ENCODE data around the gene CHRNB4.

Gene CHRNB4

DNA sequence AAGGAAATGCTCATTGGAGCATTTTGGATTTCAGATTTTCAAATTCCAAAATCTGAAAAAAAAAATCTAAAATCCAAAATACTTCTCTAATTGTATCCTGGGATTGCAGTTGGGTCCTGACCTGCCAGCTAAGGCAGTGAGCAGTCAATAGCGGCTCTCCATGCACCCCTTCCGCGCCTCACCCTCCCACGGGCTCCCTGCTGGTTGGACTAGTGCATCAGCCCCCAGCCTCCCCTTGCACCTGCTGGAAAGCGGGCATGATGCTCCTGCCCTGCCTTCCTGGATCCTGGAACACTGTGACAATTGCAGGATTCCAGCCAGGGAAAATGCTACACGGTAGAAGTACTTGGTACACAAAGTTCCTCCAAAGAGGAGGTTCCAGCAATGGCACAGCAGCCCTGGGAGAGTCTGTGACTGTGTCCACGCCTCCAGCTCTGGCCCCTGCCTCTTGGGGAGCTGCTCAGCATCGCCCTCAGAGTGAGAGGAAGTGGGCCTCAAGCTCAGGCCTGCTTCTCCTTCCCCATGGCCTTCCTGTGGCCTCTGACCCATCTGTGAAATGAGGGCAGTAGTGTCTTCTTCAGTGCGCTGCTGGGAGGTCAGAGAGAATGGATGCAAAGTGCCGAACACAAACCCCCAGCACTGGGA, 39.5 kb upstream of the CHRNB4 start:
- no peak overlapping the region for H3K27ac ChIP-seq (ENCODE audit: low read depth, low read length)
- no peaks in the 10 kb centered on the region for H3K27me3 ChIP-seq (ENCODE audit: control insufficient read depth in 1 of 2, insufficient read depth in 2 of 2, low read length in 2 of 2)
- H3K4me1 ChIP-seq (ENCODE audit: control insufficient read depth in 1 of 2, insufficient read depth in 2 of 2, low read length in 2 of 2) = peaks cover 0 to 5% of the 10 kb centered on the region in 2 donors
- H3K36me3 ChIP-seq (ENCODE audit: control insufficient read depth in 1 of 2, insufficient read depth in 2 of 2, low read length in 2 of 2) = no peaks in the 10 kb centered on the region
- no peak overlapping the region for H3K9ac ChIP-seq (ENCODE audit: low read depth in 1 of 2, low read length in 2 of 2)
- H3K9me3 ChIP-seq (ENCODE audit: control insufficient read depth in 1 of 2, low read length in 2 of 2) = no peaks in the 10 kb centered on the region
- no peak overlapping the region for H3K4me3 ChIP-seq (ENCODE audit: low read depth in 1 of 2, low read length in 2 of 2)

DNA sequence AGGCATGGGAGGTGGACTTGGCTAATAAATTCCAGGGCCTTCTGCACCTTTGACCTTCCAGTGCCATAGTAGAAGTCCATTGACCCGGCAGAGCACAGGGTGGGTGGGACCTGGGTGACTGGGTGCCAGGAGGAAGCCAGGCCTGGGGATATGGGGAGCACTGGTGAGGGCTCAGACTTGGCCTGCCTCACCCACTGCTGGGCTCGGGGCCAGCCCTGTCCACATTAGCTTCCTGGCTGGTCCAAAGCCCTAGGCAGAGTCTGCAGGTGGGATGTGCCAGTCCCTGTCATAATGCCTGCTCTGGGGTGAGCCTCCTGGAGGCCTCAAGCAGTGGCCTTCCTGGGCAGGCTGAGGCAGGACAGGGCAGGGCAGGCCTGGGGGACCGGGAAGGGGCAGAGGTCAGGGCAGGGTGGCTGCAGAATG, 38.1 kb upstream of the CHRNB4 start:
- Histone ChIP-seq H3K36me3 (ENCODE audit: control insufficient read depth in 1 of 2, insufficient read depth in 2 of 2, low read length in 2 of 2) (no peaks in the 10 kb centered on the region), H3K27me3 (ENCODE audit: control insufficient read depth in 1 of 2, insufficient read depth in 2 of 2, low read length in 2 of 2) (no peaks in the 10 kb centered on the region), H3K9ac (ENCODE audit: low read depth in 1 of 2, low read length in 2 of 2) (no peak overlapping the region), H3K9me3 (ENCODE audit: control insufficient read depth in 1 of 2, low read length in 2 of 2) (no peaks in the 10 kb centered on the region), H3K4me3 (ENCODE audit: low read depth in 1 of 2, low read length in 2 of 2) (no peak overlapping the region), H3K4me1 (ENCODE audit: control insufficient read depth in 1 of 2, insufficient read depth in 2 of 2, low read length in 2 of 2) (no peaks in the 10 kb centered on the region), H3K27ac (ENCODE audit: low read depth, low read length) (no peak overlapping the region)

DNA sequence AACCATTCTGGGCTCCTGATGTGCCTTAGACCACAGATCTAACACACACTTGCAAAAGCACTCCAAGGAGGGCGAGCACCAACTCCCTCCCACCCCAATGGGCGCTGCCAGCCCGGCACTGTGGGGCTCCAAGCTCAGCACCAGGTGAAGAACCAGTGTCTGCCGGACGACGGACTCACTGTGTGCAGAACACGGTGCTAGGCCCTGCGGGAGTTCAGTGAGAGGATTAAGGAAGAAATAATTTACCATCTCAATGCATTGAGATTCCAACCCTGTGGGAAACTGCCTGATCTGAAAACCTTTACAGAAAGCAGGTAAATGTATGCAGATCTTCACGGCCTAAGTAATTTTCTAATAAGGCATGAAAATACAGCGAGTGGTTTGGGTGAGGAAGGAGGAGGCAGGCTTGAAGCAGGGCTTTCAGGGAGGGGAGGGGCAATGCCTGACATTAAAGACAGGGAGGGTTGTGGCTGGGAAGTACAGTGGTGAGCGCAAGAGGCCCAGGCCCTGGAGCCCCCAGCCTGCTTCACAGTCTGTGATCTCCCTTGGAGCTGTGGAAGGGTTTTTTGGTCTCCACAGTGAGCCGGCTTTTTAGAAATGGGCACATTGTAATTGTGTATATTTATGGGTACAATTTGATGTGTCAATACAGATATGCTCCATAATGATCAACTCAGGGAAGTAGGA, 35.6 kb upstream of the CHRNB4 start:
- Histone ChIP-seq H3K4me3 (ENCODE audit: low read depth in 1 of 2, low read length in 2 of 2) (no peak overlapping the region), H3K9ac (ENCODE audit: low read depth in 1 of 2, low read length in 2 of 2) (no peak overlapping the region), H3K27ac (ENCODE audit: low read depth, low read length) (no peak overlapping the region), H3K36me3 (ENCODE audit: control insufficient read depth in 1 of 2, insufficient read depth in 2 of 2, low read length in 2 of 2) (no peaks in the 10 kb centered on the region), H3K4me1 (ENCODE audit: control insufficient read depth in 1 of 2, insufficient read depth in 2 of 2, low read length in 2 of 2) (no peaks in the 10 kb centered on the region), H3K9me3 (ENCODE audit: control insufficient read depth in 1 of 2, low read length in 2 of 2) (no peaks in the 10 kb centered on the region), H3K27me3 (ENCODE audit: control insufficient read depth in 1 of 2, insufficient read depth in 2 of 2, low read length in 2 of 2) (no peaks in the 10 kb centered on the region)

DNA sequence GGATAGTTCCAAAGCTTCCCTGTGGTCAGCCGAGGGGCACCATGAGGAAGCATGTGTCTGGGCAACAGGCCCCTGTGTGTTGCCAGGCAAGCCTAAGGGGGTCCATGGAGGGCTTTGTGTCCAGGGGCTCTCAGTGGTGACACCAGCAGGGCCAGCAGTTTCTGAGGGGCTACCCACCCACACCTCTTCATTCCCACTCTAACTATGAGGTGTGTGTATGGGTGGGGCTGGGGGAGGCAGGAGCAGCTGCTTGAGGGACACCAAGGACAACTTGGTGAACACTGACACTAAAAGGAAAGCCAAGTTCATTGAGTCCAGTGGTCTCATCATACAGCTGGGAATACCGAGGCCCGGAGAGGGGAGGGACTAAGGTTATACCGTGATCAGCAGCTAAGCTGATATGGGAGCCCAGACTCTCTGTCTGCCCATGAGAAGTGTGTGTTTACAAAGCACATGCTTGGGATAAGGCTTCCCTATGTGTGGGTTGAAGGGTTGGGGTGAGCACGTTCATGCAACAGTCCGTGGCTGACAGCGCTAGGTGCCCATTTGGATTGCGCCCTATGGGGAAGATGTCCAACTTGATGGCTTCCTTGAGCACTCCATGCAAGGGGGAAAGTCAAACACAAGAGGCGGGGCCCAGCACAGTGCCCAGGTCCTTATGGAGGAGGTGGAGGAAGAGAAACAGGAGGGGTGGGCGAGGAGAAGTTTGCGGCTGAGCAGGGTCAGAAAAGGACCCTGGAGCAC, 34.8 kb upstream of the CHRNB4 start:
- no peaks in the 10 kb centered on the region for H3K36me3 ChIP-seq (ENCODE audit: control insufficient read depth in 1 of 2, insufficient read depth in 2 of 2, low read length in 2 of 2)
- no peak overlapping the region for H3K4me3 ChIP-seq (ENCODE audit: low read depth in 1 of 2, low read length in 2 of 2)
- no peaks in the 10 kb centered on the region for H3K9me3 ChIP-seq (ENCODE audit: control insufficient read depth in 1 of 2, low read length in 2 of 2)
- no peak overlapping the region for H3K27ac ChIP-seq (ENCODE audit: low read depth, low read length)
- H3K4me1 ChIP-seq (ENCODE audit: control insufficient read depth in 1 of 2, insufficient read depth in 2 of 2, low read length in 2 of 2) = no peaks in the 10 kb centered on the region
- H3K27me3 ChIP-seq (ENCODE audit: control insufficient read depth in 1 of 2, insufficient read depth in 2 of 2, low read length in 2 of 2) = no peaks in the 10 kb centered on the region
- H3K9ac ChIP-seq (ENCODE audit: low read depth in 1 of 2, low read length in 2 of 2) = no peak overlapping the region

DNA sequence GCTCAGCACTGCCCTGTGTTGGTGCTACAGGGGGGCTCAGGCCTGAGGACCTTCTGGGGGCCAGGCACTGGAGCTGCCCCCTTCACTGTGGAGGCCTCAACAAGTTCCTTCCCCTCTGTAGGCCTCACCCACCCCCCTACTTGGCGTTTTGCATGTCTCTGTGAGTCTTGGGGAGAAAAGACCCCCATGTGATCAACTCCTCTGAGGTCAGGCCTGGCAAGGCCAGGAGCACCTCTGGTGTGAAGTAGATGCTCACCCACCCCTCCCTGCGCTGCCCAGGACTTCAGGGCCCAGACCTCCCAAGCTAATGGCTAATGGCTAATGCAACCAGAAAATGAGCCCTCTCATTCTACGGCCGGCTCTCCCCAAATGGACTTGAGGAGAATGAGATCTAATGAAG, 34.2 kb upstream of the CHRNB4 start:
- Histone ChIP-seq H3K9ac (ENCODE audit: low read depth in 1 of 2, low read length in 2 of 2) (no peak overlapping the region), H3K36me3 (ENCODE audit: control insufficient read depth in 1 of 2, insufficient read depth in 2 of 2, low read length in 2 of 2) (no peaks in the 10 kb centered on the region), H3K4me1 (ENCODE audit: control insufficient read depth in 1 of 2, insufficient read depth in 2 of 2, low read length in 2 of 2) (no peaks in the 10 kb centered on the region), H3K27ac (ENCODE audit: low read depth, low read length) (no peak overlapping the region), H3K27me3 (ENCODE audit: control insufficient read depth in 1 of 2, insufficient read depth in 2 of 2, low read length in 2 of 2) (no peaks in the 10 kb centered on the region), H3K4me3 (ENCODE audit: low read depth in 1 of 2, low read length in 2 of 2) (no peak overlapping the region), H3K9me3 (ENCODE audit: control insufficient read depth in 1 of 2, low read length in 2 of 2) (no peaks in the 10 kb centered on the region)

DNA sequence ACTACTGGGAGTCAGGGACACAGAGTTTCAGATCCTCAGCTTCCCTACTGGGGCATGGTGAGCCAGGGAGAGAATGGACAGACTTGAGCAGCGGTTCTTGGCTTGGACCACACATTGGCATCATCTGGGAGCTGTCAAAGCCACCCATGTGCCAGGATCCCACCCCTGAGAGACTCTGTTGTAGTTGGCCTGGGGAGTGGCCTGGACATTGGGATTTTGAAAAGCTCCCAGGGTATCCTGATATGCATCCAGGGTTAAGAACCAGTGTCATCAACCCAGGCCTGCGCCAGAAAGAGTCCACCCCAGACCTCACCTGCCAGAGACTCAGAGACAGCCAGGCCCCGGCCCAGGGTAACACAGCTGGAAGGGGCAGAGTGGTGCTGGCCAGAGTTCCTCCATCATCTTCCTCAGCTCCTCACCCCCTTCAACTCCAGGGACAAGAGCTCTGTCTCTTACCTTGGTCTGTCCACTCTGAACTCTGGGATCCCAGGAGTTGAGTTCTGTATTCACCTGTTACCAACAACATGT, 33.0 kb upstream of the CHRNB4 start:
- Histone ChIP-seq H3K4me3 (ENCODE audit: low read depth in 1 of 2, low read length in 2 of 2) (no peak overlapping the region), H3K4me1 (ENCODE audit: control insufficient read depth in 1 of 2, insufficient read depth in 2 of 2, low read length in 2 of 2) (no peaks in the 10 kb centered on the region), H3K36me3 (ENCODE audit: control insufficient read depth in 1 of 2, insufficient read depth in 2 of 2, low read length in 2 of 2) (no peaks in the 10 kb centered on the region), H3K9me3 (ENCODE audit: control insufficient read depth in 1 of 2, low read length in 2 of 2) (no peaks in the 10 kb centered on the region), H3K27ac (ENCODE audit: low read depth, low read length) (no peak overlapping the region), H3K27me3 (ENCODE audit: control insufficient read depth in 1 of 2, insufficient read depth in 2 of 2, low read length in 2 of 2) (no peaks in the 10 kb centered on the region), H3K9ac (ENCODE audit: low read depth in 1 of 2, low read length in 2 of 2) (no peak overlapping the region)

DNA sequence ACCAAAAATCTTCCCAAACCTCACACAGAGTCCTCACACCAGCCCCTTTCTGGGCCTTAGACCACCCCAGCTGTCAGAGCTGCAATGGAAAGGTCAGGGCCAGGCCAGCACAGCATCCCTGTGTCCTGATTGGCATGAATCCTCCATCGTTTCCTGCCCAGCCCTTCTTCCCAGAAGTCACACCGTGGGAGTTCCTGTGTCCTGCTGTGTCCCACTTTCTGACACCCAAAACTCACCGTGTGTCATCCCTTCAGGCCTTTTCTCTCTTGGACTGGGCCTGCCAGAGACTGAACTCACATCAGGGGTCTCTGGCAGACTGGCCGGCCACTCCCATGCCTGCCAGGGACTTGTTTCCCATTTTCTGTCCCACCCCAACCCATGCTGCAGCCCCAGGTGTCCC, 32.5 kb upstream of the CHRNB4 start:
- no peak overlapping the region for H3K9ac ChIP-seq (ENCODE audit: low read depth in 1 of 2, low read length in 2 of 2)
- no peaks in the 10 kb centered on the region for H3K9me3 ChIP-seq (ENCODE audit: control insufficient read depth in 1 of 2, low read length in 2 of 2)
- H3K4me3 ChIP-seq (ENCODE audit: low read depth in 1 of 2, low read length in 2 of 2) = no peak overlapping the region
- no peaks in the 10 kb centered on the region for H3K4me1 ChIP-seq (ENCODE audit: control insufficient read depth in 1 of 2, insufficient read depth in 2 of 2, low read length in 2 of 2)
- no peaks in the 10 kb centered on the region for H3K27me3 ChIP-seq (ENCODE audit: control insufficient read depth in 1 of 2, insufficient read depth in 2 of 2, low read length in 2 of 2)
- no peak overlapping the region for H3K27ac ChIP-seq (ENCODE audit: low read depth, low read length)
- no peaks in the 10 kb centered on the region for H3K36me3 ChIP-seq (ENCODE audit: control insufficient read depth in 1 of 2, insufficient read depth in 2 of 2, low read length in 2 of 2)

DNA sequence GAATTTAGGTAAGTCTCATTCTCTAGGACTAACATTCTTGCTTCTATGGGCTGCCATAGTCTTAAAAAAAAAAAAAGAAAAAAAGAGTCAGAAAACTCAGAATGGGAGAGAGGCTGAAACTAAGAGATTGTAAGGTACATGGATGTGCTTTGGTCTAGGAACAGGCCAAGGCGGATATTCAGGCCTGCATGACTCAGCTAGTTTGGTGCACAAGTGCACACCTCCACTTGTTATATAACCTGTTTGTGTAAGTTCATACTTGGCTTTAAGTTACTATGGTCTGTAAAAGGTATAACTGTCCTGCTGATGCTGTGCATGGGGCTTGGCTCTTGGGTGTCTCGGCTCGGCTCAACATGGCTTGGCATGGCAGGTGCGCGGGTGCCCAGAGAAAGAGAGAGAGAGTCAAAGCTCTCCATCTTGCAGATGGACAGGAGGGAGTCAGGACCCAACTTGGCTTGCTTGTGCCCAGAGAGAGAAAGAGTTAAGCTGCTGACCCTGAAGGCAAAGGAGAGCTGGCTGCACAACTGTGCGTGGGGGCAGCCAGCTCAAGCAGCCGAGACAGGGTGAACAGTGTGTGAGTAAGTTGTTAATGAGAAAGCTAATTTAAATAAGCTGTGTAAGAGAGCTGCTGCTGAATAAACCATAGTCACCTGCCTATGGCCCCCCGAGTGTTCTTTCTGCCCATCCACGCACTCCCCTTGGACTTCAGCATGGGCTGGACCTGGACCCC, 31.4 kb upstream of the CHRNB4 start:
- H3K4me1 ChIP-seq (ENCODE audit: control insufficient read depth in 1 of 2, insufficient read depth in 2 of 2, low read length in 2 of 2) = no peaks in the 10 kb centered on the region
- H3K27ac ChIP-seq (ENCODE audit: low read depth, low read length) = no peak overlapping the region

DNA sequence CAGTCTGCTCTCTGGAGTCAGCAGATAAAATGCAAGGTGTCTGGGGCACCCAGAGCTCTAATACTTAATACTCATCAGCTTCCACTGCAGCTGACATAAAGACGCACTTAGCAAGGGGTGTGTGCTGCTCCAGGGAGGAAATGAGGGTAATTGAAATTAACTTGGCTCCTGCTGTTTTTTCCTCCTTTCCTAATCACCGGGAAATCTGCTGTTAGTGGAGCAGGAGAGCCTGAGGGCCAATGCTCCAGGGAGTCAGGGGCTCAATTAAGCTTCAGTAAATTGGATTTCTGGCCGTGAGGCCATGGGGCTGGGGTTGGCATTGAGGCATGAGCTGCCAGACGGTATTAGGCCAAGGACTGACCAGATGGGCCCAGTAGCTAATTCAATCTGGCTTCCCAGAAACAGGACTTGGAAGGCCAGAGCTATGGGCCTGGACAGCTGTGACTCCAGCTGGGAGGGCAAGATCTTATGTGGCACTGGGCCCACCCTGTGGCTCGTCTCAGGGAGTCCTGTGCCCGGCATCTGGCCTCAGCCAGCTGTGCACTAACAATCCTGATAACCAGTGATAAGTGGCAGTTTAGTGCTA, 30.7 kb upstream of the CHRNB4 start:
- no peaks in the 10 kb centered on the region for H3K9me3 ChIP-seq (ENCODE audit: control insufficient read depth in 1 of 2, low read length in 2 of 2)
- H3K27me3 ChIP-seq (ENCODE audit: control insufficient read depth in 1 of 2, insufficient read depth in 2 of 2, low read length in 2 of 2) = no peaks in the 10 kb centered on the region
- no peak overlapping the region for H3K9ac ChIP-seq (ENCODE audit: low read depth in 1 of 2, low read length in 2 of 2)
- H3K4me3 ChIP-seq (ENCODE audit: low read depth in 1 of 2, low read length in 2 of 2) = no peak overlapping the region
- no peaks in the 10 kb centered on the region for H3K4me1 ChIP-seq (ENCODE audit: control insufficient read depth in 1 of 2, insufficient read depth in 2 of 2, low read length in 2 of 2)
- H3K36me3 ChIP-seq (ENCODE audit: control insufficient read depth in 1 of 2, insufficient read depth in 2 of 2, low read length in 2 of 2) = no peaks in the 10 kb centered on the region
- no peak overlapping the region for H3K27ac ChIP-seq (ENCODE audit: low read depth, low read length)

More for the DNA sequence above, 31.4 kb upstream of the CHRNB4 start:
- Histone ChIP-seq H3K9me3 (ENCODE audit: control insufficient read depth in 1 of 2, low read length in 2 of 2) (no peaks in the 10 kb centered on the region), H3K36me3 (ENCODE audit: control insufficient read depth in 1 of 2, insufficient read depth in 2 of 2, low read length in 2 of 2) (no peaks in the 10 kb centered on the region), H3K27me3 (ENCODE audit: control insufficient read depth in 1 of 2, insufficient read depth in 2 of 2, low read length in 2 of 2) (no peaks in the 10 kb centered on the region), H3K9ac (ENCODE audit: low read depth in 1 of 2, low read length in 2 of 2) (no peak overlapping the region), H3K4me3 (ENCODE audit: low read depth in 1 of 2, low read length in 2 of 2) (no peak overlapping the region)
